Endothelial cell of umbilical vein (primary cell): Measurements from ENCODE around the gene WBP2. TPM values are rescaled to one million over a fixed set of nuclear protein-coding genes. Genes with fewer than 3 reads are reported as not detected.

Experiments used
- BruUV-seq: library from RNA; stranded (reverse); fragments of 400-500 nt; replicated peaks from 2 replicates; lab custom pipeline; 2021; lab: Mats Ljungman, UMichigan
- CTCF ChIA-PET: fragments of 300-600, 350-600 bp; sonication (Branson Sonifier 250); formaldehyde crosslinking; loops from one replicate; lab custom pipeline; 2021; ENCODE audit warnings: antibody characterized with exemption, inconsistent platforms; lab: Charles Lee
- POLR2A ChIA-PET: fragments of 300-600, 350-600 bp; sonication (Branson Sonifier 250); formaldehyde crosslinking; loops from one replicate; lab custom pipeline; 2021; ENCODE audit warnings: antibody characterized with exemption, inconsistent platforms; lab: Charles Lee
- DNase-seq: peaks from one replicate; pipeline ENCODE4 v3.0.0-alpha.2; 2011; ENCODE audit warnings: low read depth, low spot score
- FAIRE-seq: peaks from 2 replicates; lab custom pipeline; 2011; peaks lifted over from hg19 to GRCh38; lab: Jason Lieb, UNC
- H2AFZ ChIP-seq: 2 replicates; pipeline ENCODE4 v1.6.0; 2012; ENCODE audit warnings: low read depth, low read length, control low read depth, inconsistent platforms
- H3K27ac ChIP-seq: 2 replicates; pipeline ENCODE4 v1.5.1; 2011; ENCODE audit warnings: low read depth, mild to moderate bottlenecking, control low read depth, low read length, moderate library complexity; ENCODE audit not compliant: insufficient read depth
- H3K27me3 ChIP-seq, 2 experiments: 2 replicates each; pipeline versions ENCODE4 v1.6.0 to v1.6.1; 2011; ENCODE audit warnings: low read length in 2 of 2, mixed read lengths in 1 of 2; ENCODE audit not compliant: control insufficient read depth in 2 of 2, insufficient read depth in 2 of 2
- H3K36me3 ChIP-seq, 2 experiments: 2 replicates in 1 of 2; 3 replicates in 1 of 2; pipeline ENCODE4 v1.5.1; 2011; ENCODE audit warnings: low read length in 2 of 2, mild to moderate bottlenecking in 1 of 2, moderate library complexity in 1 of 2; ENCODE audit not compliant: control insufficient read depth in 2 of 2, insufficient read depth in 2 of 2; ENCODE audit errors: extremely low read depth in 1 of 2
- H3K4me1 ChIP-seq: 3 replicates; pipeline ENCODE4 v1.5.1; 2011; ENCODE audit warnings: mild to moderate bottlenecking, low read length; ENCODE audit not compliant: control insufficient read depth, insufficient read depth; ENCODE audit errors: extremely low read depth
- H3K4me2 ChIP-seq: 2 replicates; pipeline ENCODE4 v1.6.1; 2011; ENCODE audit warnings: low read length, control low read depth, mixed read lengths; ENCODE audit not compliant: insufficient read depth
- H3K4me3 ChIP-seq, 3 experiments: fragments of 200-600 bp in 1 of 3; sonication (generic), shearing (Covaris generic) in 1 of 3; replicated peaks in 1 of 3; 2 replicates each; pipeline ENCODE4 v1.5.1; 2011 to 2016; ENCODE audit warnings: control low read depth in 3 of 3, low read length in 3 of 3, mild to moderate bottlenecking in 2 of 3, inconsistent platforms in 1 of 3, low read depth in 1 of 3, moderate library complexity in 1 of 3; ENCODE audit not compliant: insufficient read depth in 1 of 3
- H3K79me2 ChIP-seq: 2 replicates; pipeline ENCODE4 v1.6.0; 2012; ENCODE audit warnings: low read length, inconsistent platforms; ENCODE audit not compliant: control insufficient read depth, insufficient read depth
- H3K9ac ChIP-seq: replicated peaks from 2 replicates; pipeline ENCODE3; 2011; ENCODE audit warnings: low read length, control low read depth; ENCODE audit not compliant: insufficient read depth; ENCODE audit errors: extremely low read depth
- H3K9me1 ChIP-seq: replicated peaks from 3 replicates; pipeline ENCODE4 v1.6.0; 2011; ENCODE audit warnings: mild to moderate bottlenecking, low read length; ENCODE audit not compliant: control insufficient read depth, insufficient read depth; ENCODE audit errors: extremely low read depth
- H3K9me3 ChIP-seq: replicated peaks from 2 replicates; pipeline ENCODE4 v1.5.1; 2012; ENCODE audit warnings: low read length, inconsistent platforms; ENCODE audit not compliant: control insufficient read depth, insufficient read depth
- H4K20me1 ChIP-seq: replicated peaks from 2 replicates; pipeline ENCODE3; 2011; ENCODE audit warnings: mild to moderate bottlenecking, low read length; ENCODE audit not compliant: control insufficient read depth, insufficient read depth; ENCODE audit errors: extremely low read depth
- CTCF ChIP-seq, 2 donors: IDR thresholded peaks; 1 replicate in 1 of 2; 2 replicates in 1 of 2; pipeline ENCODE4 v1.5.1; 2011; ENCODE audit warnings: low read length in 2 of 2, mild to moderate bottlenecking in 2 of 2, moderate library complexity in 2 of 2, control low read depth in 1 of 2, inconsistent platforms in 1 of 2, low read depth in 1 of 2; ENCODE audit not compliant: insufficient read depth in 1 of 2; ENCODE audit errors: extremely low read depth in 1 of 2
- EZH2 ChIP-seq: IDR thresholded peaks from 2 replicates; pipeline ENCODE4 v1.6.1; 2012; ENCODE audit warnings: borderline replicate concordance, low read depth, mild to moderate bottlenecking, moderate library complexity, low read length, inconsistent platforms; ENCODE audit not compliant: severe bottlenecking
- FOS ChIP-seq: IDR thresholded peaks from 2 replicates; pipeline ENCODE4 v1.6.1; 2011; ENCODE audit warnings: mild to moderate bottlenecking, low read length, moderate library complexity, borderline replicate concordance; ENCODE audit not compliant: insufficient read depth
- GATA2 ChIP-seq: IDR thresholded peaks from 2 replicates; pipeline ENCODE4 v1.7.0; 2011; ENCODE audit warnings: low read depth, mild to moderate bottlenecking, moderate library complexity, mixed read lengths, low read length; ENCODE audit not compliant: insufficient read length, insufficient read depth
- JUN ChIP-seq: IDR thresholded peaks from 2 replicates; pipeline ENCODE4 v1.6.1; 2011; ENCODE audit warnings: borderline replicate concordance, low read depth; ENCODE audit not compliant: insufficient read length, insufficient read depth
- MAX ChIP-seq: IDR thresholded peaks from 2 replicates; pipeline ENCODE4 v1.6.1; 2011; ENCODE audit not compliant: insufficient read depth, insufficient read length
- MYC ChIP-seq: IDR thresholded peaks from one replicate; pipeline ENCODE4 v1.6.1; 2011; ENCODE audit warnings: mild to moderate bottlenecking, low read depth, low read length
- POLR2A ChIP-seq: IDR thresholded peaks from 2 replicates; pipeline ENCODE4 v1.6.1; 2012; ENCODE audit warnings: low read depth, mild to moderate bottlenecking, control low read depth, low read length
- POLR2AphosphoS5 ChIP-seq: IDR thresholded peaks from 2 replicates; pipeline ENCODE4 v1.6.1; 2012; ENCODE audit warnings: low read depth, mild to moderate bottlenecking, control low read depth, low read length, moderate library complexity; ENCODE audit not compliant: insufficient read depth
- dilution Hi-C: fragments of 300-500 bp; cut with MboI; formaldehyde crosslinking; loops from one replicate; pipeline ENCODE4 v1.15.0; 2019; ENCODE audit warnings: low sequenced_read_pairs; ENCODE audit not compliant: extremely low pct_ligation_motif_present
- intact Hi-C: fragments of 100-400 bp; cut with micrococcal nuclease; formaldehyde crosslinking; loops from one replicate; pipeline ENCODE4 v1.10.0; 2022
- polyA plus RNA-seq, 4 experiments: library from polyadenylated mRNA; depleted of rRNA in 3 of 4; stranded (reverse) in 3 of 4; unstranded in 1 of 4; fragments of >200 nt; gene quantifications; 2 replicates each; pipeline versions ENCODE4 v1.2.1 to v1.2.3, GENCODE V29; 2011 to 2012; ENCODE audit warnings: missing spikeins in 1 of 4
- total RNA-seq: library from RNA; stranded (reverse); gene quantifications from 2 replicates; pipeline ENCODE4 v1.2.3, GENCODE V29; 2021

Gene WBP2
- total and polyA plus RNA-seq, 2 donors (not counting 3 experiments of a cell fraction or from before 2014, with no cell fraction given): 81.5 to 126 TPM

GRCh38 chr17:75901727-75902126 lies 46.6 kb upstream of the WBP2 start:
- no peak for TF ChIP-seq FOS
- no peak for TF ChIP-seq CTCF (IDR thresholded peaks at IDR 0.05; ENCODE audit: extremely low read depth in 1 of 2, insufficient read depth in 1 of 2, low read depth in 1 of 2, low read length in 2 of 2)
- TF ChIP-seq MAX: no peak
- TF ChIP-seq GATA2: no peak
- TF ChIP-seq MYC: no peak
- no peak for TF ChIP-seq POLR2A
- TF ChIP-seq POLR2AphosphoS5: no peak
- no peak for TF ChIP-seq EZH2
- TF ChIP-seq JUN: no peak
- Histone ChIP-seq H3K4me2 (no peak overlapping the region), H2AFZ (no peak overlapping the region), H3K4me3 (no peak overlapping the region), H3K9me3 (no peaks in the 10 kb centered on the region), H3K4me1 (peaks cover 16% of the 10 kb centered on the region), H3K9me1 (no peaks in the 10 kb centered on the region), H3K79me2 (peaks cover 9% of the 10 kb centered on the region), H3K27me3 (no peaks in the 10 kb centered on the region), H3K9ac (no peak overlapping the region), H3K36me3 (peaks cover 7 to 28% of the 10 kb centered on the region in 2 experiments), H4K20me1 (no peaks in the 10 kb centered on the region), H3K27ac (no peak overlapping the region)
- intact Hi-C loops (no loop called here), dilution Hi-C loops (no loop called here)
- ChIA-PET CTCF (interaction anchor here (2.1 kb wide), 1 partner anchor 24 kb away, joined by 13 read pairs; the partner anchor contains the start of gene TRIM47), POLR2A (no interaction called here)
- no TSS peak for BruUV-seq
- FAIRE-seq (no peak), DNase-seq (no peak)
